Stimulated activated CD4-positive, alpha-beta T cell treated with anti-CD3 and anti-CD28 coated beads, Interleukin-12 subunit alpha, Interleukin-12 subunit beta, amount 100 ng/mL, for 48 hours (primary cell): Measurements from ENCODE around the gene FAM171A2.

ENCODE experiments used
- DNase-seq, 3 donors: peaks; one replicate each; pipeline ENCODE4 v3.0.0-alpha.2; 2020; ENCODE audit warnings: low read depth in 2 of 3, low spot score in 1 of 3

Gene FAM171A2

DNA sequence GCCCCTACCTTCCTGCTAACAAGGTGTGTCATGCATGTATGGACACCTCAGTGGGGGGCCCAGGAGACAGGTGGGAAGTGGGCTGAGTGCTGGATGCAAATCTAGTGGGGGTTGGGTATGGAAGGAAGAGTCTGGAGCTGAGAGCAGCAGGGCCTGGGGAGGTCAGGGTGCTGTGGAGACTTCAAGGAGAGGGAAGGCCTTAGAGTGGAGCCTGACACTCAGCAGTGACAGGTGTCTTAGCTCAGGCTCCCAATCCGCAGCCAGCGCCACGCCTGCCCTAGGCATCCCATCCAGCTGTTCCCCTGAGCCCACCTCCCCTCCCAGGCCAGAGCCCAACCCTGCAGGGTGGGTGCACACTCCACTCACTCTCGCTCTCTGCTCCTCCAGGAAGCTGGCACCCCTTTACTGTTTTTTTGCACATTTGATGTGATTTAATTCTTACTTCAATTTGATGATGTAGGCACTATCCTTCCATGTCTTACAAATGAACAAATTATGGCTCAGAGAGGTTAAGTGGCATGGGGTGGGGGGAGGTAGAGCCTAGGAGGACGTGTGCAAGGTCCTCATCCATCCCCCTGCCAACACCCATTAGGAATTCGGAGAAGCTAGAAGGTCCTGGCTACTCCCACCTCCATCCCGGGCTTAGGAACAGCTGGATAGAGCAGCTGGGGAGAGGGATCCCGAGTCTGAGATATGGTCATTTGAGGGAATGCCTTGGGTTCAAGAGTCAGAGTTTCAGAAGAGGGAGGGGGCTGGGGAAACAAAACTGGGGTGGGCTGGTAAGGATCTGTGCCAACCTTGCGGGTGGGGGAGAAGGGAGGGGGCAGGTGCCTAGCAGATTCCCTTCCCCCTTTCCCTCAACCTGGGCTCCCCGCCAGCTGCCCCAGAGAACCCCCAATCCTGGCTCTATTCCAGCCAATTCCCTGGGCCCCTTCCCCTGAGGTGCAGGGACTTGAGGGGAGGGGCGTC, 2.1 kb downstream of the FAM171A2 start:
- no peak for DNase-seq

DNA sequence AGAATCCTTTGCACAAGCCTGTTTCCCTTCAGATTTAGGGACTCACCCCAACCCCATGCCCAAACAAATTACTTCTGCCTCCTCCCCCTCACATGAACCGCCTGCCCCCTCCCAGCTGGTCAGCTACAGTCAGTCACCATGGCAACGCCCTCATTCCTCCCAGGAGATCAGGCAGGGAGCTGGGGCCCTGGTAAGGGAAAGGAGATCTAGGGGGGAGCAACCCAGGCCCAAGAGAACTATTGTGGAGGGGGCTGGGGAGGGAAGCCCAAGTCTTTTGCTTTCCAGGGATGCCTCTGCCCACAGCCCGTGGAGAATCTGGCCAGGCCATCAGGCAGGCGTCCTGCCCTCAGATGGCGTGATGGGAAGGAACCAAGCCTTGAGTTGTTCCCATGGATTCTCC, 2.8 kb downstream of the FAM171A2 start:
- no peak for DNase-seq

DNA sequence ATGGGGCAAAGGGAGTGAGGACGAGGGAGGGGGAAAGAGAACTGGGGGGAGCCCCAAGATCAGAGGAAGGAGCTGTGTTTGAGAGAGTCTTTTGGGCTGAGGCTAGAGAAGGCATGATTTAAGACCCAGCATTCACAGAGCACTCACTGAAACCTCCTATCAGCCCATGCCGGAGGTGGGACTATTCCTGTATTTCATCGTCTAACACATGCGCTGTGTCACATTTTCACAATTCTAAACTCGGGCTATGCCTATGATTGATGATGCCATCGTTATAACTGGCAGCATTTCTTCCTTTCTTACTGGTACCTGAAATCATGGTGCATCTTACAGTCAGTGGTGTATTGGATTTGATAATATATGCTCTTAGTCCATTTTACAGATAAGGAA, 3.5 kb downstream of the FAM171A2 start:
- no peak for DNase-seq

- DNase-seq = no peak
Observed at GRCh38 chr17:44359458-44360143, 4.1 kb downstream of the FAM171A2 start.

DNA sequence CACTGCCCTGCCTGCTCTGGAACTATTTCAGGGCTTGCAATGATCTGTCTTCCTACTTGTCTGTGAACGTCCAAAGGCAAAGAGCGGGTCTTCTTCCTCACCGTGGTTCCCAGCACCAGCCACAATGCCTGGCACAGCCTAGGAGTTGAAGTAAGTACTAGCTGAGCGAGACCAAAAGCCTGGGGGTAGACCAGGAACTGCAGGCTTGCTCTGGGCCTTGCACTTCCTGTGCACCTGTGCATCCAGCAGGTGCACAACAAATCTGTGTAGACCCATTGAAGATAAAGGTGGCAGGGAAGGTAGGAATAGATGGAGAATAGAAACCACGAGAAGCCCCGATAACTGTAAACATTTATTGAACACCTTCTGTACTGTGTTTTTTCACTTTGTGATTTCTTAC, 4.6 kb downstream of the FAM171A2 start:
- DNase-seq = no peak

DNA sequence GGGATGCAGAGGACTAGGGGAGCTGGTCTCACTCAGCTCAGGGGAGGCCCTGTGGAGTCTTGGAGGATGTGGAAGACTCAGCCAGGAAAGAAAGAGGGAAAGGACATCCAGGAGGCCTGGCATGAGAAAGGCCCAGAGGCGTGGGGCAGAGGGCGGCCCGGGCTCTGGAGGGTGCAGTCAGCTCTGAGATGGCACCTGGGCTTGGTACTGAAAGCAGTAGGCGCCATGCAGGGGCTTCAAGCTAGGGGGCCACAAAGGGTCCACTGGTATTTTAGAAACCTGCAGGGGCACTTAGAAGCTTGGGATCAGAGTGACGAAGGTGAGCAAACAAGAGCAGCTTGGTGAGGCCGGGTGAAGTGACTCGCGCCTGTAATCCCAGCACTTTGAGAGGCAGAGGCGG, 5.6 kb downstream of the FAM171A2 start:
- DNase-seq = no peak

- DNase-seq = no peak
Observed at GRCh38 chr17:44356241-44356640, 7.4 kb downstream of the FAM171A2 start.

DNA sequence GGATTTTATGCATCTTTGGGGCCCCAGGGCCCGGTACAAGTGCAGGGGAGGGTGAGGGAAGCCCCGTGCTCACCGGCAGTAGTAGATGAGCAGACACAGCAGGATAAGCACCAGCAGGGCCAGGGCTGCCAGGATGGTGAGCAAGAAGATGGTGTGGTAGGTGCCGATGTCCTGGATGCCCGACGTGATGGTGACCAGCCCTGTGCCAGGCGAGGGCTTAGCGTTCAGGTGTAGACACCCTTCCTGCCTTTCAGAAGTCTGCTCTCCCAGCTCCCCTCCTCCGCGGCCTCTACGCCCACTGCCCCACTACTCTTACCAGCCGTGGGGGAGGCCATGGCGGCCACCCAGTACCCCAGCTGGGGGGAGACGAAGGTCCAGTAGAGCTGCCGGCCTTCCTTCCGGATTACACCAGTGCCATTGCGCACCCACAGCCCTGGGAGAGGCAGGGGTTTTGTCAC, 8.0 kb downstream of the FAM171A2 start:
- no peak for DNase-seq

- DNase-seq = no peak
Observed at GRCh38 chr17:44354582-44355561, 8.8 kb downstream of the FAM171A2 start.

DNA sequence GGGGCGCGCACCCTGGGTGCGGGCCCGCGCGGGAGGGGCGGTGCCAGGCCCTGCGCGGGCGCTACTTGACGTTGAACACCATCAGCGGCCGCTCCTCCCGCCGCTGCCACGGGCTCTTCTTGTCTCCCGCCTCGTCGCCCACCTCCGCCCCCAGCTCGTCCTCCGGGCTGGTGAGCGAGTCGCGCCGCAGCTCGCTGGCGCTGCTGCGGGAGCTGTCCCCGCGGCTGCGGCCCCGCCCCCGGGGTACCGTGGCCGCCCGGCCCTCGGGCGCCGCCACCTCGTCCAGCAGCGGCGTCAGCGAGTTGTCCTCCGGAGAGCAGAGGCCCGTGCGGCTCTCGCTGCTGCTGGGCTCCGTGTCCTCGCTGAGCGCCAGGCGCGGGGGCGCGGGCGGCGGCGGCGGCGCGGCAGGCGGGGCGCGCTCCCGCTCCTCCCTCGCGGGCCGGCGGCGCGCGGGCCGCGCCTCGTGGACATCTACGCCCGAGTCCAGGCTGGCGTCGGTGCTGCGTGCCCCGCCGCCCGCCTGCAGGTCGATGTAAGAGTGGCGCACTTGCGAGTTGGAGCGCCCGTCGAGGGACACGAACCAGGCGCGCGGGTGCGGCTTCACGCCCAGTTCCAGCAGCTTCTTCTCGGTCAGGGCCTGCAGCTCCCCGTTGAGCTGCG, 9.9 kb downstream of the FAM171A2 start:
- DNase-seq = no peak

DNA sequence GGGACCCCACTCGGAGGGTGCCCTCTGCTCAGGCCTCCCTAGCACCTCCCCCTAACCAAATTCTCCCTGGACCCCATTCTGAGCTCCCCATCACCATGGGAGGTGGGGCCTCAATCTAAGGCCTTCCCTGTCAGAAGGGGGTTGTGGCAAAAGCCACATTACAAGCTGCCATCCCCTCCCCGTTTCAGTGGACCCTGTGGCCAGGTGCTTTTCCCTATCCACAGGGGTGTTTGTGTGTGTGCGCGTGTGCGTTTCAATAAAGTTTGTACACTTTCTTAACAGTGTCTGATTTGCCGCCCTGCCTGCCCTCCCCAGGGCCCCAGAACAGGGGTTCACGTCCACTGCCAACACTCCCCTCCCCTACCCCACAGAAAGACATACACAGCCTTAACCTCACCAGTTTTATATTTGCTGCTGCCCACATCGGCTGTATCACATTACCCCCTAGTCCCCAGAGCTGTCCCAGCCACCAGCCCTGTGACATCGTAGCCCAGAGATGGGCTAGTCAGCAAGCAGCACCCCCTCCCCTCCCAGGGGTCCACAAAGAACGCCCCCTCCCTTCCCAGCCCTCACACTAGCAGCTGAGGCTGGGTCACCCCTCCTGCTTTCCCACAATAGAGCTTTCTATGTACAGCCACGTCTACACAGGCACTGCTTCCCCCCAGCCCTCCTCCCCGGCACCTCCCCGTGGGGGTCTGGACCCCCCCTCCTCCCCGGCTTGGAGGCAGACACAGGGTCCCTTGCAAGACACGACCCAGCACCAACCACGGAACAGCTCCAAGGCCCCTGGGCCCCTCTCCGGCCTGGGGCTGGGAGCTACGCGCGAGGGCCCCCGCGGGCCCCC, 10.6 kb downstream of the FAM171A2 start:
- no peak for DNase-seq

DNA sequence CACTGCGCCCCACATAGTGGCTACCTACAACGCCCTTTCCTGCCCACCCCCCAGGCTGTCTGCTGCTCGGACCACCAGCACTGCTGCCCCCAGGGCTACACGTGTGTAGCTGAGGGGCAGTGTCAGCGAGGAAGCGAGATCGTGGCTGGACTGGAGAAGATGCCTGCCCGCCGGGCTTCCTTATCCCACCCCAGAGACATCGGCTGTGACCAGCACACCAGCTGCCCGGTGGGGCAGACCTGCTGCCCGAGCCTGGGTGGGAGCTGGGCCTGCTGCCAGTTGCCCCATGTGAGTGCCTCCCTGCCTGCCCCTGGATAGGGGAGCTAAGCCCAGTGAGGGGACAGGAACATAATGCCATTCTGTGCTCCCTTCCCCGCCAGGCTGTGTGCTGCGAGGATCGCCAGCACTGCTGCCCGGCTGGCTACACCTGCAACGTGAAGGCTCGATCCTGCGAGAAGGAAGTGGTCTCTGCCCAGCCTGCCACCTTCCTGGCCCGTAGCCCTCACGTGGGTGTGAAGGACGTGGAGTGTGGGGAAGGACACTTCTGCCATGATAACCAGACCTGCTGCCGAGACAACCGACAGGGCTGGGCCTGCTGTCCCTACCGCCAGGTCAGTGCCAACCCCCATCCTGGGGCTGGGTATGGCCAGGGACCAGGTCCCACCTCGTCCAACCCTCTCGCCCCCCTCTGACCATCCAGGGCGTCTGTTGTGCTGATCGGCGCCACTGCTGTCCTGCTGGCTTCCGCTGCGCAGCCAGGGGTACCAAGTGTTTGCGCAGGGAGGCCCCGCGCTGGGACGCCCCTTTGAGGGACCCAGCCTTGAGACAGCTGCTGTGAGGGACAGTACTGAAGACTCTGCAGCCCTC, 11.5 kb downstream of the FAM171A2 start:
- DNase-seq = no peak

DNA sequence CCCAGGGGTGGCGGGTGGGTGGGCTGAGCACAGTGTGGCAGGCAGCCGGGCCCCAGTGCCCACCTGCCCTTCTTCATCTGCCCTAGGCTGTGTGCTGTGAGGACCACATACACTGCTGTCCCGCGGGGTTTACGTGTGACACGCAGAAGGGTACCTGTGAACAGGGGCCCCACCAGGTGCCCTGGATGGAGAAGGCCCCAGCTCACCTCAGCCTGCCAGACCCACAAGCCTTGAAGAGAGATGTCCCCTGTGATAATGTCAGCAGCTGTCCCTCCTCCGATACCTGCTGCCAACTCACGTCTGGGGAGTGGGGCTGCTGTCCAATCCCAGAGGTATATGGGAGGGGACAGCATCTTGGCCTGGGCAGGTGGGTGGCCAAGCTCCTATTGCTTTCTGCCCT, 12.2 kb downstream of the FAM171A2 start:
- no peak for DNase-seq

GRCh38 chr17:44350733-44351226, 12.9 kb downstream of the FAM171A2 start:
- DNase-seq = peak; percentile 57 to 70 (median 64)

DNA sequence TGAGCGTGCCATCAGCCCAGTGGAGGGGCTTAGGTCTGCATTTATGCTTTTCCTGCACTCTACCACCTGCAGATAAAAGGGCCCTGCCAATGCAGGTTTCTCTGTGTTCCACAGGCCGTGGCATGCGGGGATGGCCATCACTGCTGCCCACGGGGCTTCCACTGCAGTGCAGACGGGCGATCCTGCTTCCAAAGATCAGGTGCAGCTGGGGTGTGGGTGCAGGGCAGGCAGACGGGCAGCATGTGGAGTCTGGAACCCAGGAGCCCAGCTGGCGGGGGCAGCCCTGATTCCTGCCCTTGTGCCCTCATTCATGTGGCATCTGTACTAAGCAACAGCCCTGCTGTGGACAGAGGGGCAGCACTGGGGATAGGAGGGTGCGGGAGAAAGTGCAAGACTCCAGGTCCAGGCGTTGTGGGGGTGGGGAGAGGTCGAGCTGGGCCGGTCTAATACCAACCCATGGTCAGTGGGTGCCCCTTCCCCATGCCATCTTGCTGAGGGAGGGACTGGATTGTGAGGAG, 14.0 kb downstream of the FAM171A2 start:
- DNase-seq = no peak

DNA sequence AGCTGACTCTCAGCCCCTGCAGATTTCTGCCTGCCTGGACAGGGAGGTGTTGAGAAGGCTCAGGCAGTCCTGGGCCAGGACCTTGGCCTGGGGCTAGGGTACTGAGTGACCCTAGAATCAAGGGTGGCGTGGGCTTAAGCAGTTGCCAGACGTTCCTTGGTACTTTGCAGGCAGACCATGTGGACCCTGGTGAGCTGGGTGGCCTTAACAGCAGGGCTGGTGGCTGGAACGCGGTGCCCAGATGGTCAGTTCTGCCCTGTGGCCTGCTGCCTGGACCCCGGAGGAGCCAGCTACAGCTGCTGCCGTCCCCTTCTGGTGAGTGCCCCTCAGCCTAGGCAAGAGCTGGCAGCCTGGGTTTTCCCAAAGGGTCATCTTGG, 14.7 kb downstream of the FAM171A2 start:
- no peak for DNase-seq

DNA sequence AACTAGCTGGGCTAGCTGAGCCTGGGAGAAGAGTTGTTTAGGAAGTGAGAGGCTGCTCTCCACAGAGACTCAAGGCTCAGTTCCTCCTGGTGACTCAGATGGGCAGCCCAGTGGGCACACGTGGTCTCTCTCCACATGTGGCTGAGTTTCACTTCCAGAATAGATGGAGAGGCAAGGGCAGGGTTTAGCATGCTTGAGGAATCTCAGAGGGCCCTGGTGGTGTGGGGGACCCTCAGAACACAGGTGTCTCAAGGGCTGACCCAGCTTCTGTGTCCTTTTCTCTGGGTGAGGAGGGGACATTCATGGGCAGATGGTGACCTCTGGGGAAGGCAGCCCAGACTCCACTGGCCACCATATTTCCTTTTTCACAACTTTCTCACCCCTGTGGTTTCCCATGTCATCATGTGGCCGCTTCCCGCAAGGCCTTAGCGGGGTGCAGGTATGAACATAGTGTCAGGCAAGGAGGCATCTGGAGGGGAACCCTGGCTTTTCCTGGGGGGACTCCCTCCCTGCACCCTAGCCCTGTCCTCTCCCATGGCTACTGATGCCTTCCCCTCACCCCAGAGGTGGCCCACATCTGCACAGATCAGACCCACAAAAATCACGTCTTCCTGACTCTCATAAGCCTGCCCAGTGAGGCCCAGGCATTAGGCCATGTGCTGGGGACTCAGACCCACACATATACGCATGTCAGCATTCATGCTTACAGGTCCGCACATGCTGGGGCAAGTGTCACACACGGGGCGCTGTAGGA, 15.2 kb downstream of the FAM171A2 start:
- no peak for DNase-seq
